ENCODE measurements around the gene DGAT2. TPM values are rescaled to one million over a fixed set of nuclear protein-coding genes. Genes with fewer than 3 reads are reported as not detected.

The DGAT2 gene
- total RNA-seq, 1 experiment from 2014 or later, result 6.4 TPM

DNA sequence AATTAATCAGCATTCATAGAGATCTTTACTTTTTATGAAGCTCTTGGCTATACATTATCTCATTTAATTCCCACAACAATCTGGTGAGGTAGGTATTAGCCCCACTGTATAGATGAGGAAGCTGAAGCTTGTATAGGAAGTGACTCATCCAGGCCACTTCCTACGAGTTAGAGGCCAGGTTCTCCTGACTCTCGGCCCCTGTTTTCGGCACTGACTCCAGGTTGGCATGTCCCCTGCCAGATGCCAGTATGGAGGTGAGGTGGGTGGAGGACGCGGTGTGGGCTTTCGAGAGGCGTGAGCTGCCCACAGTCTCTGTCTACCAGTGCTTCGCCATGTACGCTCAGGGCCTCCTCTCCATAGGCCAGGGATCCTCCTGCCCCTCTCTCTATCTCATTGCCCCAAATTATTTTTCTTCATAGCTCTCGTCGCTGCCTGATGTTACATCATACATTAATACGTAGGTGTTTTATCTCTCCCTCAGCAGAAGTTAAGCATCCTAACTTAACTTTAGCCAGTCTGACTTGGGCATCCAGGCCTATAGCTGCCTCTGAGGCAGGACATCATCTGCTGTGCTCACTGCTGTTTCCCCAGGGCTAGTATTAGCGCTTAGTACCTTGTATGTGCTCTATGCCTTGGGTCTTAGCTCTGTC, 9.0 kb downstream of the DGAT2 start:
- intact Hi-C loops (cut with micrococcal nuclease), result no loop called here
- H3K4me3 Mint-ChIP-seq (ENCODE audit: unreplicated experiment), result no peak overlapping the region
- H3K27ac Mint-ChIP-seq (ENCODE audit: low read depth, unreplicated experiment), result no peak overlapping the region
- no TSS peak for BruUV-seq (replicated peaks)
- H3K36me3 Mint-ChIP-seq (ENCODE audit: insufficient read depth, unreplicated experiment), result peaks cover 6% of the 10 kb centered on the region
- DNase-seq (ENCODE audit: unreplicated experiment), result peak; percentile 36
- H3K9me3 Mint-ChIP-seq (ENCODE audit: unreplicated experiment), result no peaks in the 10 kb centered on the region
- CTCF ChIA-PET, result interaction anchor here (0.6 to 3.2 kb wide), 5 partner anchors 10 to 1350 kb away, joined by 3 to 20 read pairs (median 4); no protein-coding TSS in a partner anchor
- POLR2A ChIA-PET, result interaction anchor here (0.6 kb wide), 1 partner anchor 423 kb away, joined by 3 read pairs; no protein-coding TSS in a partner anchor
- H3K27me3 Mint-ChIP-seq (ENCODE audit: insufficient read depth, unreplicated experiment), result no peaks in the 10 kb centered on the region
- H3K4me1 Mint-ChIP-seq (ENCODE audit: insufficient read depth, unreplicated experiment), result peaks cover 17% of the 10 kb centered on the region
- no peak for TF ChIP-seq CTCF (IDR thresholded peaks at IDR 0.05; ENCODE audit: unreplicated experiment)

GRCh38 chr11:75778962-75779361, 10.4 kb downstream of the DGAT2 start:
- Mint-ChIP-seq H3K36me3 (ENCODE audit: insufficient read depth, unreplicated experiment) (no peaks in the 10 kb centered on the region), H3K27me3 (ENCODE audit: insufficient read depth, unreplicated experiment) (no peaks in the 10 kb centered on the region), H3K9me3 (ENCODE audit: unreplicated experiment) (no peaks in the 10 kb centered on the region), H3K4me3 (ENCODE audit: unreplicated experiment) (no peak overlapping the region), H3K27ac (ENCODE audit: low read depth, unreplicated experiment) (no peak overlapping the region), H3K4me1 (ENCODE audit: insufficient read depth, unreplicated experiment) (peaks cover 16% of the 10 kb centered on the region)
- BruUV-seq (replicated peaks), result no TSS peak
- no peak for TF ChIP-seq CTCF (IDR thresholded peaks at IDR 0.05; ENCODE audit: unreplicated experiment)
- intact Hi-C loops (cut with micrococcal nuclease), result no loop called here
- DNase-seq (ENCODE audit: unreplicated experiment), result no peak
- ChIA-PET POLR2A (no interaction called here), CTCF (no interaction called here)

GRCh38 chr11:75779960-75780359, 11.4 kb downstream of the DGAT2 start:
- intact Hi-C loops (cut with micrococcal nuclease), result no loop called here
- ChIA-PET CTCF (interaction anchor here (1.2 kb wide), 1 partner anchor 118 kb away, joined by 3 read pairs; no protein-coding TSS in a partner anchor), POLR2A (no interaction called here)
- no peak for DNase-seq (ENCODE audit: unreplicated experiment)
- Mint-ChIP-seq H3K27ac (ENCODE audit: low read depth, unreplicated experiment) (no peak overlapping the region), H3K36me3 (ENCODE audit: insufficient read depth, unreplicated experiment) (no peaks in the 10 kb centered on the region), H3K4me1 (ENCODE audit: insufficient read depth, unreplicated experiment) (peaks cover 16% of the 10 kb centered on the region), H3K27me3 (ENCODE audit: insufficient read depth, unreplicated experiment) (no peaks in the 10 kb centered on the region), H3K9me3 (ENCODE audit: unreplicated experiment) (no peaks in the 10 kb centered on the region), H3K4me3 (ENCODE audit: unreplicated experiment) (no peak overlapping the region)
- BruUV-seq (replicated peaks), result no TSS peak
- TF ChIP-seq CTCF (IDR thresholded peaks at IDR 0.05; ENCODE audit: unreplicated experiment), result no peak

- no peaks in the 10 kb centered on the region for H3K9me3 Mint-ChIP-seq (ENCODE audit: unreplicated experiment)
- no peaks in the 10 kb centered on the region for H3K27me3 Mint-ChIP-seq (ENCODE audit: insufficient read depth, unreplicated experiment)
- CTCF ChIA-PET, result interaction anchor here (1.2 to 2.0 kb wide), 2 partner anchors 21 to 117 kb away, joined by 3 to 4 read pairs; no protein-coding TSS in a partner anchor
- intact Hi-C loops (cut with micrococcal nuclease), result no loop called here
- no TSS peak for BruUV-seq (replicated peaks)
- H3K27ac Mint-ChIP-seq (ENCODE audit: low read depth, unreplicated experiment), result no peak overlapping the region
- TF ChIP-seq CTCF (IDR thresholded peaks at IDR 0.05; ENCODE audit: unreplicated experiment), result no peak
- no peak for DNase-seq (ENCODE audit: unreplicated experiment)
- H3K4me3 Mint-ChIP-seq (ENCODE audit: unreplicated experiment), result no peak overlapping the region
- peaks cover 16% of the 10 kb centered on the region for H3K4me1 Mint-ChIP-seq (ENCODE audit: insufficient read depth, unreplicated experiment)
- no peaks in the 10 kb centered on the region for H3K36me3 Mint-ChIP-seq (ENCODE audit: insufficient read depth, unreplicated experiment)
- POLR2A ChIA-PET, result no interaction called here
Observed at GRCh38 chr11:75780888-75781287, 12.3 kb downstream of the DGAT2 start.

Measured in MCF 10A (cell line).